Globus pallidus (tissue), 1 donor: ENCODE data around the gene ARID2.

ENCODE experiments used
- DNase-seq: peaks from one replicate; pipeline ENCODE4 v3.0.0-alpha.2; 2015; ENCODE audit warnings: low spot score

The ARID2 gene

GRCh38 chr12:45729233-45730083, at the start of gene ARID2:
ARID2 (plus strand) TSS chr12:45729706; CDS start chr12:45729837, 131 bp downstream.
- peak; percentile 75 for DNase-seq

GRCh38 chr12:45680362-45680761, 49.1 kb upstream of the ARID2 start:
- no peak for DNase-seq

- DNase-seq: no peak
These were observed 48.0 kb upstream of the ARID2 start for GRCh38 chr12:45681465-45681864.

- no peak for DNase-seq
These were observed 43.8 kb upstream of the ARID2 start for GRCh38 chr12:45685680-45686079.

GRCh38 chr12:45687081-45688015, 42.2 kb upstream of the ARID2 start:
- no peak for DNase-seq

GRCh38 chr12:45688183-45688582, 41.3 kb upstream of the ARID2 start:
- DNase-seq: no peak

- no peak for DNase-seq
These were observed 34.5 kb upstream of the ARID2 start for GRCh38 chr12:45695035-45695434.

GRCh38 chr12:45695606-45696005, 33.9 kb upstream of the ARID2 start:
- no peak for DNase-seq

- DNase-seq: no peak
These were observed 33.5 kb upstream of the ARID2 start for GRCh38 chr12:45696049-45696448.

- no peak for DNase-seq
These were observed 32.1 kb upstream of the ARID2 start for GRCh38 chr12:45697371-45697770.

GRCh38 chr12:45701296-45701695, 28.2 kb upstream of the ARID2 start:
- no peak for DNase-seq

- DNase-seq: no peak
These were observed 25.6 kb upstream of the ARID2 start for GRCh38 chr12:45703942-45704341.

GRCh38 chr12:45704968-45705367, 24.5 kb upstream of the ARID2 start:
- no peak for DNase-seq

GRCh38 chr12:45705404-45705803, 24.1 kb upstream of the ARID2 start:
- no peak for DNase-seq

GRCh38 chr12:45707241-45707857, 22.2 kb upstream of the ARID2 start:
- DNase-seq: no peak

- DNase-seq: no peak
These were observed 21.1 kb upstream of the ARID2 start for GRCh38 chr12:45708363-45708762.

- DNase-seq: no peak
These were observed 20.6 kb upstream of the ARID2 start for GRCh38 chr12:45708901-45709300.

- no peak for DNase-seq
These were observed 17.2 kb upstream of the ARID2 start for GRCh38 chr12:45712319-45712718.

GRCh38 chr12:45713078-45713477, 16.4 kb upstream of the ARID2 start:
- no peak for DNase-seq

GRCh38 chr12:45718306-45718705, 11.2 kb upstream of the ARID2 start:
- no peak for DNase-seq

GRCh38 chr12:45720069-45720468, 9.4 kb upstream of the ARID2 start:
- DNase-seq: no peak

- DNase-seq: no peak
These were observed 8.1 kb upstream of the ARID2 start for GRCh38 chr12:45721369-45721768.
